Neural progenitor cell (in vitro differentiated cells): ENCODE results near the gene KRT80. TPM values are rescaled to one million over a fixed set of nuclear protein-coding genes. Genes with fewer than 3 reads are reported as not detected.

ENCODE experiments used
- DNase-seq: peaks from one replicate; pipeline ENCODE4 v3.0.0-alpha.2; 2016; ENCODE audit warnings: low spot score
- H2AFZ ChIP-seq: fragments of 200-600 bp; sonication (generic); replicated peaks from 2 replicates; pipeline ENCODE4 v1.6.1; 2016; ENCODE audit warnings: antibody characterized with exemption
- H3F3A ChIP-seq: fragments of 200-600 bp; sonication (generic); 2 replicates; pipeline ENCODE4 v1.6.1; 2016; ENCODE audit warnings: antibody characterized with exemption, low read depth
- H3K27ac ChIP-seq: fragments of 200-600 bp; sonication (generic); 2 replicates; pipeline ENCODE4 v1.5.1; 2016; ENCODE audit warnings: mild to moderate bottlenecking
- H3K27me3 ChIP-seq: fragments of 200-600 bp; sonication (generic); 2 replicates; pipeline ENCODE4 v1.6.1; 2016; ENCODE audit warnings: mild to moderate bottlenecking, moderate library complexity
- H3K36me3 ChIP-seq: fragments of 200-600 bp; sonication (generic); 2 replicates; pipeline ENCODE4 v1.5.1; 2016
- H3K4me1 ChIP-seq: fragments of 200-600 bp; sonication (generic); 2 replicates; pipeline ENCODE4 v1.6.1; 2016; ENCODE audit warnings: mixed run types
- H3K4me2 ChIP-seq: fragments of 200-600 bp; sonication (generic); 2 replicates; pipeline ENCODE4 v1.6.1; 2016
- H3K4me3 ChIP-seq: fragments of 200-600 bp; sonication (generic); 2 replicates; pipeline ENCODE4 v1.5.1; 2016
- H3K79me2 ChIP-seq: fragments of 200-600 bp; sonication (generic); 2 replicates; pipeline ENCODE4 v1.6.1; 2016; ENCODE audit warnings: low read depth
- H3K9ac ChIP-seq: fragments of 200-600 bp; sonication (generic); 2 replicates; pipeline ENCODE4 v1.6.1; 2016
- H3K9me3 ChIP-seq: fragments of 200-600 bp; sonication (generic); 2 replicates; pipeline ENCODE4 v1.5.1; 2016; ENCODE audit warnings: low read depth
- H4K20me1 ChIP-seq: fragments of 200-600 bp; sonication (generic); 2 replicates; pipeline ENCODE4 v1.6.1; 2016; ENCODE audit warnings: low read depth
- H3K27ac Mint-ChIP-seq: 3 replicates; pipeline ENCODE4 v1.8.0; 2021; ENCODE audit warnings: mixed read lengths
- H3K27me3 Mint-ChIP-seq: 2 replicates; pipeline ENCODE4 v1.8.0; 2022; ENCODE audit warnings: low read depth, mild to moderate bottlenecking, inconsistent platforms, moderate library complexity, mixed read lengths; ENCODE audit not compliant: insufficient read depth
- H3K36me3 Mint-ChIP-seq: 3 replicates; pipeline ENCODE4 v1.8.0; 2021; ENCODE audit warnings: mixed read lengths
- H3K4me1 Mint-ChIP-seq: 3 replicates; pipeline ENCODE4 v1.8.0; 2021; ENCODE audit warnings: mixed read lengths
- H3K4me3 Mint-ChIP-seq: 3 replicates; pipeline ENCODE4 v1.8.0; 2021; ENCODE audit warnings: mild to moderate bottlenecking, moderate library complexity, mixed read lengths
- H3K9me3 Mint-ChIP-seq: 3 replicates; pipeline ENCODE4 v1.8.0; 2020; ENCODE audit warnings: mixed read lengths
- CTCF ChIP-seq: fragments of 200-600 bp; sonication (generic); IDR thresholded peaks from 2 replicates; pipeline ENCODE4 v1.5.1; 2017; ENCODE audit warnings: antibody characterized with exemption, mild to moderate bottlenecking
- EZH2 ChIP-seq: fragments of 200-600 bp; sonication (generic); IDR thresholded peaks from 2 replicates; pipeline ENCODE4 v1.6.1; 2017; ENCODE audit warnings: antibody characterized with exemption, mild to moderate bottlenecking, moderate library complexity
- EZH2phosphoT487 ChIP-seq: fragments of 200-600 bp; sonication (generic); IDR thresholded peaks from 2 replicates; pipeline ENCODE4 v1.6.1; 2017; ENCODE audit warnings: antibody characterized with exemption
- total RNA-seq: library from RNA; depleted of rRNA; stranded (reverse); fragments of >200 nt; gene quantifications from 2 replicates; pipeline ENCODE4 v1.2.3, GENCODE V29; 2015; ENCODE audit warnings: low replicate concordance

KRT80 gene
- total RNA-seq, 1 donor from 2014 or later, result not detected

GRCh38 chr12:52184813-52185212 lies 7.0 kb downstream of the KRT80 start:
- Histone ChIP-seq H3F3A (peaks cover 8% of the 10 kb centered on the region), H3K9me3 (no peaks in the 10 kb centered on the region), H3K9ac (no peak overlapping the region), H2AFZ (no peak overlapping the region), H3K4me1 (peaks cover 28% of the 10 kb centered on the region), H3K4me3 (no peak overlapping the region), H3K27me3 (no peaks in the 10 kb centered on the region), H3K27ac (no peak overlapping the region), H4K20me1 (no peaks in the 10 kb centered on the region), H3K4me2 (no peak overlapping the region), H3K36me3 (no peaks in the 10 kb centered on the region), H3K79me2 (no peaks in the 10 kb centered on the region)
- Mint-ChIP-seq H3K9me3 (no peaks in the 10 kb centered on the region), H3K4me1 (peaks cover 31% of the 10 kb centered on the region), H3K27ac (peak overlapping the region; percentile 10), H3K4me3 (no peak overlapping the region), H3K27me3 (peaks cover 4% of the 10 kb centered on the region), H3K36me3 (no peaks in the 10 kb centered on the region)
- TF ChIP-seq CTCF (no peak), EZH2phosphoT487 (no peak), EZH2 (no peak)
- DNase-seq, result no peak

GRCh38 chr12:52183971-52184370 lies 7.8 kb downstream of the KRT80 start:
- H3F3A ChIP-seq, result peaks cover 8% of the 10 kb centered on the region
- Mint-ChIP-seq H3K4me3 (no peak overlapping the region), H3K27ac (no peak overlapping the region), H3K27me3 (peaks cover 4% of the 10 kb centered on the region), H3K4me1 (peaks cover 34% of the 10 kb centered on the region), H3K9me3 (no peaks in the 10 kb centered on the region), H3K36me3 (no peaks in the 10 kb centered on the region)
- no peak overlapping the region for H3K4me3 ChIP-seq
- no peaks in the 10 kb centered on the region for H3K79me2 ChIP-seq
- no peak overlapping the region for H3K4me2 ChIP-seq
- peaks cover 28% of the 10 kb centered on the region for H3K4me1 ChIP-seq
- no peak overlapping the region for H3K27ac ChIP-seq
- H3K36me3 ChIP-seq, result no peaks in the 10 kb centered on the region
- H3K9ac ChIP-seq, result no peak overlapping the region
- no peaks in the 10 kb centered on the region for H3K27me3 ChIP-seq
- H3K9me3 ChIP-seq, result no peaks in the 10 kb centered on the region
- TF ChIP-seq EZH2, result no peak
- no peak for TF ChIP-seq CTCF
- no peak for TF ChIP-seq EZH2phosphoT487
- H4K20me1 ChIP-seq, result no peaks in the 10 kb centered on the region
- DNase-seq, result no peak
- H2AFZ ChIP-seq, result no peak overlapping the region

GRCh38 chr12:52183544-52183910 lies 8.3 kb downstream of the KRT80 start:
- Histone ChIP-seq H3K4me1 (peaks cover 28% of the 10 kb centered on the region), H3F3A (peaks cover 8% of the 10 kb centered on the region), H3K36me3 (no peaks in the 10 kb centered on the region), H4K20me1 (no peaks in the 10 kb centered on the region), H3K4me3 (no peak overlapping the region), H3K9ac (no peak overlapping the region), H3K4me2 (peak overlapping the region; percentile 35), H3K27ac (no peak overlapping the region), H2AFZ (peak overlapping the region; percentile 69), H3K9me3 (no peaks in the 10 kb centered on the region), H3K79me2 (no peaks in the 10 kb centered on the region), H3K27me3 (no peaks in the 10 kb centered on the region)
- H3K27ac Mint-ChIP-seq, result peak overlapping the region; percentile 76
- TF ChIP-seq EZH2phosphoT487 (no peak), EZH2 (no peak), CTCF (no peak)
- no peaks in the 10 kb centered on the region for H3K36me3 Mint-ChIP-seq
- no peak for DNase-seq
- no peaks in the 10 kb centered on the region for H3K9me3 Mint-ChIP-seq
- H3K4me3 Mint-ChIP-seq, result no peak overlapping the region
- H3K4me1 Mint-ChIP-seq, result peaks cover 34% of the 10 kb centered on the region
- peaks cover 5% of the 10 kb centered on the region for H3K27me3 Mint-ChIP-seq
